SK-N-SH treated with all-trans-retinoic acid at 6 μM for 48 hours (cell line): ENCODE results near the gene ALPG.
"Not testable (repeated sequence)": the region's sequence is repeated elsewhere in the genome, so short reads cannot be mapped to it uniquely, and the experiment has no call there.

Experiments
- ATAC-seq: fragments of 200-7000 bp; cut with Tn5 transposase; 3 replicates; pipeline ENCODE4 v1.9.1; 2020; ENCODE audit warnings: mild to moderate bottlenecking, moderate library complexity
- ARNTL ChIP-seq: fragments of 450-650 bp; formaldehyde crosslinking; IDR thresholded peaks from 2 replicates; pipeline ENCODE4 v1.5.0; 2020; ENCODE audit warnings: low read depth, mild to moderate bottlenecking, moderate library complexity, borderline replicate concordance
- BACH2 ChIP-seq: fragments of 250-450 bp; sonication (Bioruptor Pico); IDR thresholded peaks from 2 replicates; pipeline ENCODE4 v1.9.0; 2021; ENCODE audit warnings: mild to moderate bottlenecking, borderline replicate concordance
- CSDC2 ChIP-seq: fragments of 250-450 bp; sonication (Bioruptor Pico); IDR thresholded peaks from 2 replicates; pipeline ENCODE4 v1.5.0; 2020; ENCODE audit warnings: mild to moderate bottlenecking, moderate library complexity
- CSRNP3 ChIP-seq: fragments of 250-450 bp; sonication (Bioruptor Pico); IDR thresholded peaks from 2 replicates; pipeline ENCODE4 v1.5.1; 2021; ENCODE audit warnings: mild to moderate bottlenecking, moderate library complexity
- ESRRG ChIP-seq: fragments of 250-450 bp; sonication (Bioruptor Pico); IDR thresholded peaks from 2 replicates; pipeline ENCODE4 v1.6.1; 2021; ENCODE audit warnings: mild to moderate bottlenecking
- GLIS3 ChIP-seq: fragments of 250-450 bp; sonication (Bioruptor Pico); IDR thresholded peaks from 2 replicates; pipeline ENCODE4 v1.5.0; 2020; ENCODE audit warnings: mild to moderate bottlenecking, moderate library complexity
- PATZ1 ChIP-seq: fragments of 250-450 bp; sonication (Bioruptor Pico); IDR thresholded peaks from 2 replicates; pipeline ENCODE4 v1.8.0; 2020; ENCODE audit warnings: mild to moderate bottlenecking, moderate library complexity, borderline replicate concordance
- POU6F1 ChIP-seq: fragments of 250-450 bp; sonication (Bioruptor Pico); IDR thresholded peaks from 2 replicates; pipeline ENCODE4 v1.8.0; 2021; ENCODE audit warnings: low read depth, mild to moderate bottlenecking, moderate library complexity, borderline replicate concordance
- PPARA ChIP-seq: fragments of 250-450 bp; sonication (Bioruptor Pico); IDR thresholded peaks from 2 replicates; pipeline ENCODE4 v1.5.0; 2020; ENCODE audit warnings: mild to moderate bottlenecking, borderline replicate concordance
- RARB ChIP-seq: fragments of 250-450 bp; sonication (Bioruptor Pico); IDR thresholded peaks from 2 replicates; pipeline ENCODE4 v1.8.0; 2021; ENCODE audit warnings: mild to moderate bottlenecking, moderate library complexity
- SNAI2 ChIP-seq: fragments of 250-450 bp; sonication (Bioruptor Pico); IDR thresholded peaks from 2 replicates; pipeline ENCODE4 v1.5.0; 2020; ENCODE audit warnings: mild to moderate bottlenecking, moderate library complexity
- TCF4 ChIP-seq: fragments of 250-450 bp; sonication (Bioruptor Pico); IDR thresholded peaks from 2 replicates; pipeline ENCODE4 v1.8.0; 2021; ENCODE audit warnings: mild to moderate bottlenecking, moderate library complexity, borderline replicate concordance
- TOX ChIP-seq: fragments of 250-450 bp; sonication (Bioruptor Pico); IDR thresholded peaks from 2 replicates; pipeline ENCODE4 v1.8.0; 2021; ENCODE audit warnings: mild to moderate bottlenecking, moderate library complexity, borderline replicate concordance
- ZFP3 ChIP-seq: fragments of 250-450 bp; sonication (Bioruptor Pico); IDR thresholded peaks from 2 replicates; pipeline ENCODE4 v1.5.0; 2020; ENCODE audit warnings: mild to moderate bottlenecking, moderate library complexity
- ZFP30 ChIP-seq: fragments of 450-650 bp; formaldehyde crosslinking; IDR thresholded peaks from 2 replicates; pipeline ENCODE4 v1.5.0; 2022; ENCODE audit warnings: mild to moderate bottlenecking, moderate library complexity
- ZNF565 ChIP-seq: fragments of 450-650 bp; formaldehyde crosslinking; conservative IDR thresholded peaks from 2 replicates; pipeline ENCODE4 v1.5.0; 2020; ENCODE audit warnings: low read depth, mild to moderate bottlenecking, moderate library complexity
- ZNF70 ChIP-seq: fragments of 450-650 bp; formaldehyde crosslinking; IDR thresholded peaks from 2 replicates; pipeline ENCODE4 v1.5.0; 2020; ENCODE audit warnings: mild to moderate bottlenecking, moderate library complexity
- ZNF8 ChIP-seq: fragments of 450-650 bp; formaldehyde crosslinking; IDR thresholded peaks from 2 replicates; pipeline ENCODE4 v1.5.0; 2020; ENCODE audit warnings: mild to moderate bottlenecking, moderate library complexity
- TF ChIP-seq, protein P1 (sequence below): fragments of 250-450 bp; sonication (Bioruptor Pico); IDR thresholded peaks from 2 replicates; pipeline ENCODE4 v1.5.0; 2020; ENCODE audit warnings: mild to moderate bottlenecking, moderate library complexity

The ALPG gene

DNA sequence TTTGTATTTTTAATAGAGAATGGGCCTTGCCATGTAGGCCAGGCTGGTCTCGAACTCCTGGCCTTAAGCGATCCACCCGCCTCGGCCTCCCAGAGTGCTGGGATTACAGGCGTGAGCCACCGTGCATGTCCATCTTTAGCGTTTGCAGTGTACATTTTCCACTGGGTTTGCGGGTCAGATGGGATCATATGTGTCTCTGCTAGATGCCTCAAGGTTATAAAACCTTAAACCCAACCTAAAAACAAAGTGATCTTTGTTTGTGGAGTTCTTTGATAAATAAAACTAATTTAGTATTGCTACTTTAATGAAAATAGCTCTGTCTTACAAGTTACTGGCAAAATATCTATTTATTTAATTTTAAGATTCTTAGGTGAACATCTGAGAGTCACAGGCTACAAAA is 13.1 kb upstream of the ALPG start:
- no peak for ATAC-seq
- TF ChIP-seq ZNF8 (CRISPR knock-in tag) (no peak), RARB (CRISPR knock-in tag) (no peak), PPARA (CRISPR knock-in tag) (no peak)

GRCh38 chr2:232394431-232394830 is 12.2 kb upstream of the ALPG start:
- ATAC-seq = not testable (repeated sequence)

DNA sequence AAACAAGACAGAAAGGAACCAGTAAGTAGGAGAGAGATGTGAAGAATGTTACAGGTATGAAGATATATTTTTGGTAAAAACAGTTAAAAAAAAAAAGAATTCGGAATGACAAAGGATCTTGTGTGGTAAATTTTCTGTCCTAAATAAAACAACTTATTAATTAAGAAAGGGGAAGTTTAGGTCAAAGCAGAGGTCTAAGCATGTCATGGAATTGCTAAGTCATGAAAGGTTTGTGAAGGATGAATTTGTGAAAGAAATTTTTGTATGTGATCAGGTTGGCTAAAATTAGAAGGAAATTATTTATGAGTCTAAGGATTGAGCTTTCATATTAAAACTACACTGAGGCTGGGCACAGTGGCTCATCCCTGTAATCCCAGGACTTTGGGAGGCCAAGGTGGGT is 11.1 kb upstream of the ALPG start:
- TF ChIP-seq ZNF70 (CRISPR knock-in tag) (no peak), SNAI2 (no peak), TCF4 (CRISPR knock-in tag) (no peak), BACH2 (no peak), TOX (CRISPR knock-in tag) (no peak), CSRNP3 (no peak)
- no peak for ATAC-seq

DNA sequence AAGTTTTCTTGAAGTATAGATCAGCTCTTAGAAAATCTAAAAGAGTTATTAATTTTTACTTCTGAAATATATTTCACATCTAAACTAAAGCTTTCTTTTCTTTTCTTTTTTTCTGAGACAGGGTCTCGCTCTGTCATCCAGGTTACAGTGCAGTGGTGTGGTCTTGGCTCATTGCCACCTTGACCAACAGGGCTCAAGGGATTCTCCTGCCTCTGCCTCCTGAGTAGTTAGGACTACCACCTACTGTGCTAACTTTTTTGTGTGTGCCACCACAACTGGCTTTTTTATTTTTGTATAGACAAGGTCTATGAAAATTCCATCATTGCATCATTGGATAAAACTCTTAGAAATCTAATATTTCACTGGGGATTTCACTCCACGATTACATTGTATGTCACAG is 10.0 kb upstream of the ALPG start:
- ATAC-seq = no peak
- no peak for TF ChIP-seq POU6F1
- no peak for TF ChIP-seq ESRRG (CRISPR knock-in tag)
- no peak for TF ChIP-seq SNAI2
- TF ChIP-seq PATZ1 = no peak
- TF ChIP-seq GLIS3 (CRISPR knock-in tag) = no peak
- TF ChIP-seq CSDC2 (CRISPR knock-in tag) = no peak
- no peak for TF ChIP-seq TOX (CRISPR knock-in tag)
- TF ChIP-seq ARNTL (CRISPR knock-in tag) = no peak
- TF ChIP-seq CSRNP3 = no peak
- no peak for TF ChIP-seq TCF4 (CRISPR knock-in tag)
- TF ChIP-seq ZFP3 = no peak
- TF ChIP-seq BACH2 = no peak
- TF ChIP-seq ZNF565 (CRISPR knock-in tag) = no peak
- no peak for TF ChIP-seq ZFP30 (CRISPR knock-in tag)
- TF ChIP-seq ZNF8 (CRISPR knock-in tag) = no peak
- TF ChIP-seq, protein P1, sequence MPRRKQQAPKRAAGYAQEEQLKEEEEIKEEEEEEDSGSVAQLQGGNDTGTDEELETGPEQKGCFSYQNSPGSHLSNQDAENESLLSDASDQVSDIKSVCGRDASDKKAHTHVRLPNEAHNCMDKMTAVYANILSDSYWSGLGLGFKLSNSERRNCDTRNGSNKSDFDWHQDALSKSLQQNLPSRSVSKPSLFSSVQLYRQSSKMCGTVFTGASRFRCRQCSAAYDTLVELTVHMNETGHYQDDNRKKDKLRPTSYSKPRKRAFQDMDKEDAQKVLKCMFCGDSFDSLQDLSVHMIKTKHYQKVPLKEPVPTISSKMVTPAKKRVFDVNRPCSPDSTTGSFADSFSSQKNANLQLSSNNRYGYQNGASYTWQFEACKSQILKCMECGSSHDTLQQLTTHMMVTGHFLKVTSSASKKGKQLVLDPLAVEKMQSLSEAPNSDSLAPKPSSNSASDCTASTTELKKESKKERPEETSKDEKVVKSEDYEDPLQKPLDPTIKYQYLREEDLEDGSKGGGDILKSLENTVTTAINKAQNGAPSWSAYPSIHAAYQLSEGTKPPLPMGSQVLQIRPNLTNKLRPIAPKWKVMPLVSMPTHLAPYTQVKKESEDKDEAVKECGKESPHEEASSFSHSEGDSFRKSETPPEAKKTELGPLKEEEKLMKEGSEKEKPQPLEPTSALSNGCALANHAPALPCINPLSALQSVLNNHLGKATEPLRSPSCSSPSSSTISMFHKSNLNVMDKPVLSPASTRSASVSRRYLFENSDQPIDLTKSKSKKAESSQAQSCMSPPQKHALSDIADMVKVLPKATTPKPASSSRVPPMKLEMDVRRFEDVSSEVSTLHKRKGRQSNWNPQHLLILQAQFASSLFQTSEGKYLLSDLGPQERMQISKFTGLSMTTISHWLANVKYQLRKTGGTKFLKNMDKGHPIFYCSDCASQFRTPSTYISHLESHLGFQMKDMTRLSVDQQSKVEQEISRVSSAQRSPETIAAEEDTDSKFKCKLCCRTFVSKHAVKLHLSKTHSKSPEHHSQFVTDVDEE = no peak
- TF ChIP-seq ZNF70 (CRISPR knock-in tag) = no peak
